ENCODE results near the gene POLE4. TPM values are rescaled to one million over a fixed set of nuclear protein-coding genes. Genes with fewer than 3 reads are reported as not detected.

POLE4 gene
- total RNA-seq, 1 experiment from 2014 or later: 34.4 TPM

DNA sequence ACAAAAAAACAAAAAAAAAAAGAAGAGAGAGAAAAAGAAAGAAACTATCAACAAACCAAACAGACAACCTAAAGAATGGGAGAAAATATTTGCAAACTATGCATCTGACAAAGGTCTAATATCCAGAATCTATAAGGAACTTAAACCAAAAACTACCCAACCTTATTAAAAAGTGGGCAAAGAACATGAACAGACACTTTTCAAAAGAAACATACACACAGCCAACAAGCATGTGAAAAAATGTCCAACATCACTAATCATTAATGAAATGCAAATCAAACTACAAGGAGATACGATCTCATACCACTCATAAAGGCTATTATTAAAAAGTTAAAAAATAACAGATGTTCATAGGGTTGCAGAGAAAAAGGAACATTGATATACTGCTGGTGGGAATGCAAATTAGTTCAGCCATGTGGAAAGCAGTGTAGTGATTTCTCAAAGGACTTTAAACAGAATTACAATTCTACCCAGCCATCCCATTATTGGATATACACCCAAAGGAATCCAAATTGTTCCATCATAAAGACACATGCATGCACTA lies 7.2 kb upstream of the POLE4 start:
- Mint-ChIP-seq H3K9me3 (peaks cover 22 to 39% of the 10 kb centered on the region in 2 experiments), H3K27ac (no peak overlapping the region), H3K4me3 (no peak overlapping the region), H3K4me1 (peaks cover 2 to 12% of the 10 kb centered on the region in 2 experiments; a peak in 3 of 4 replicates), H3K27me3 (ENCODE audit: low read depth) (peaks cover 21% of the 10 kb centered on the region), H3K36me3 (ENCODE audit: insufficient read depth in 1 of 3, low read depth in 3 of 3) (peaks cover 25 to 45% (median 26%) of the 10 kb centered on the region in 3 experiments)
- no peak for DNase-seq
- Histone ChIP-seq H2BK5ac (ENCODE audit: insufficient read length, low read length) (no peak overlapping the region), H3K27ac (ENCODE audit: insufficient read length, low read depth, low read length) (no peak overlapping the region), H3K79me2 (ENCODE audit: insufficient read depth, low read length) (no peaks in the 10 kb centered on the region), H4K91ac (ENCODE audit: insufficient read length, low read depth, low read length) (no peak overlapping the region), H2BK15ac (ENCODE audit: low read depth, low read length) (no peak overlapping the region), H2BK120ac (ENCODE audit: low read depth, low read length, poor library complexity, severe bottlenecking) (no peak overlapping the region), H3K4me1 (ENCODE audit: insufficient read depth, low read length) (0 out of 2 replicates have a peak, but pooled peaks cover 2% of the 10 kb centered on the region), H3K4me2 (ENCODE audit: insufficient read depth, insufficient read length, low read length) (no peak overlapping the region), H2BK12ac (ENCODE audit: insufficient read length, low read depth, low read length) (no peak overlapping the region), H3K18ac (ENCODE audit: insufficient read length, low read depth, low read length) (no peak overlapping the region), H4K8ac (replicated peaks; ENCODE audit: insufficient read length, low read depth, low read length) (no peak overlapping the region), H3K27me3 (ENCODE audit: insufficient read depth, low read length) (no peaks in the 10 kb centered on the region), H3K14ac (ENCODE audit: insufficient read depth, low read length) (no peak overlapping the region), H4K5ac (ENCODE audit: insufficient read length, low read depth, low read length) (no peak overlapping the region), H3T11ph (ENCODE audit: low read length) (no peak overlapping the region), H3K23me2 (ENCODE audit: insufficient read length, low read depth, low read length, poor library complexity, severe bottlenecking) (no peaks in the 10 kb centered on the region), H2AK5ac (ENCODE audit: insufficient read length, low read length) (no peak overlapping the region), H3K9ac (ENCODE audit: extremely low read depth, insufficient read length, low read length) (no peak overlapping the region), H2AFZ (ENCODE audit: low read length) (no peak overlapping the region), H3K9me3 (ENCODE audit: control insufficient read depth, low read depth, low read length) (no peaks in the 10 kb centered on the region), H3K56ac (ENCODE audit: insufficient read length, low read depth, low read length) (no peak overlapping the region), H3K23ac (ENCODE audit: insufficient read length, low read depth, low read length) (no peak overlapping the region), H4K20me1 (ENCODE audit: control insufficient read depth, insufficient read depth, insufficient read length) (no peaks in the 10 kb centered on the region), H3K4ac (ENCODE audit: low read depth, low read length) (no peak overlapping the region), H2BK20ac (ENCODE audit: low read depth, low read length, poor library complexity, severe bottlenecking) (no peak overlapping the region), H3K79me1 (ENCODE audit: insufficient read depth, low read depth, low read length, poor library complexity, severe bottlenecking) (no peaks in the 10 kb centered on the region)
- WGBS (ENCODE audit: extremely low coverage, insufficient read length, low lambda C conversion rate): no CpG with 5 or more reads among the region's 1 CpG
- TF ChIP-seq, protein P1, sequence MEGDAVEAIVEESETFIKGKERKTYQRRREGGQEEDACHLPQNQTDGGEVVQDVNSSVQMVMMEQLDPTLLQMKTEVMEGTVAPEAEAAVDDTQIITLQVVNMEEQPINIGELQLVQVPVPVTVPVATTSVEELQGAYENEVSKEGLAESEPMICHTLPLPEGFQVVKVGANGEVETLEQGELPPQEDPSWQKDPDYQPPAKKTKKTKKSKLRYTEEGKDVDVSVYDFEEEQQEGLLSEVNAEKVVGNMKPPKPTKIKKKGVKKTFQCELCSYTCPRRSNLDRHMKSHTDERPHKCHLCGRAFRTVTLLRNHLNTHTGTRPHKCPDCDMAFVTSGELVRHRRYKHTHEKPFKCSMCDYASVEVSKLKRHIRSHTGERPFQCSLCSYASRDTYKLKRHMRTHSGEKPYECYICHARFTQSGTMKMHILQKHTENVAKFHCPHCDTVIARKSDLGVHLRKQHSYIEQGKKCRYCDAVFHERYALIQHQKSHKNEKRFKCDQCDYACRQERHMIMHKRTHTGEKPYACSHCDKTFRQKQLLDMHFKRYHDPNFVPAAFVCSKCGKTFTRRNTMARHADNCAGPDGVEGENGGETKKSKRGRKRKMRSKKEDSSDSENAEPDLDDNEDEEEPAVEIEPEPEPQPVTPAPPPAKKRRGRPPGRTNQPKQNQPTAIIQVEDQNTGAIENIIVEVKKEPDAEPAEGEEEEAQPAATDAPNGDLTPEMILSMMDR (conservative IDR thresholded peaks at IDR 0.05): no peak

All from H9 (cell line).